Measurements from ENCODE around the gene SNAP29. TPM values are rescaled to one million over a fixed set of nuclear protein-coding genes. Genes with fewer than 3 reads are reported as not detected.

SNAP29 gene
- total and polyA plus RNA-seq, 9 of the 15 experiments (the other 6 are each of a cell fraction or from before 2014, with no cell fraction given), result 19.5 to 250 (median 75.9) TPM

- TF ChIP-seq, protein P1, sequence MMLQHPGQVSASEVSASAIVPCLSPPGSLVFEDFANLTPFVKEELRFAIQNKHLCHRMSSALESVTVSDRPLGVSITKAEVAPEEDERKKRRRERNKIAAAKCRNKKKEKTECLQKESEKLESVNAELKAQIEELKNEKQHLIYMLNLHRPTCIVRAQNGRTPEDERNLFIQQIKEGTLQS (IDR thresholded peaks at IDR 0.05), result no peak
- TF ChIP-seq, protein P1 (CRISPR knock-in tag; conservative IDR thresholded peaks at IDR 0.05), result peak; percentile 97
- TF ChIP-seq GTF2B (IDR thresholded peaks at IDR 0.05; ENCODE audit: extremely low read depth, insufficient read length) (no peak), RFX5 (IDR thresholded peaks at IDR 0.05; ENCODE audit: low read depth, low read length) (peak; percentile 61; the same call in 1 of the 2 replicates), ZNF12 (CRISPR knock-in tag; IDR thresholded peaks at IDR 0.05) (no peak), MXI1 (IDR thresholded peaks at IDR 0.05; ENCODE audit: low read depth, low read length) (peak; percentile 89), RCOR1 (IDR thresholded peaks at IDR 0.05; ENCODE audit: borderline replicate concordance in 1 of 2, low read depth in 2 of 2, low read length in 2 of 2) (peak; percentile 68 to 94; a peak in 3 of 4 replicates), CTCF (IDR thresholded peaks at IDR 0.05 in 2 of 3, conservative IDR thresholded peaks at IDR 0.05 in 1 of 3; ENCODE audit: insufficient read depth in 2 of 3, low read depth in 1 of 3, low read length in 3 of 3) (peak in 1 of 3 experiments; percentile 42; a peak in 2 of 6 replicates), ZNF3 (CRISPR knock-in tag; IDR thresholded peaks at IDR 0.05) (no peak), CBX2 (IDR thresholded peaks at IDR 0.05; ENCODE audit: insufficient read depth, low read length, poor library complexity, severe bottlenecking) (no peak), TFAP4 (CRISPR knock-in tag; IDR thresholded peaks at IDR 0.05; ENCODE audit: borderline replicate concordance) (no peak), KLF1 (tag; IDR thresholded peaks at IDR 0.05) (no peak), BHLHE40 (IDR thresholded peaks at IDR 0.05; ENCODE audit: low read length) (peak; percentile 100), HMGN3 (IDR thresholded peaks at IDR 0.05; ENCODE audit: borderline replicate concordance, extremely low read depth, insufficient read length, low read depth, low read length) (no peak), E2F1 (CRISPR knock-in tag; IDR thresholded peaks at IDR 0.05) (peak; percentile 99), ZC3H8 (IDR thresholded peaks at IDR 0.05) (no peak)
- TF ChIP-seq, protein P2, sequence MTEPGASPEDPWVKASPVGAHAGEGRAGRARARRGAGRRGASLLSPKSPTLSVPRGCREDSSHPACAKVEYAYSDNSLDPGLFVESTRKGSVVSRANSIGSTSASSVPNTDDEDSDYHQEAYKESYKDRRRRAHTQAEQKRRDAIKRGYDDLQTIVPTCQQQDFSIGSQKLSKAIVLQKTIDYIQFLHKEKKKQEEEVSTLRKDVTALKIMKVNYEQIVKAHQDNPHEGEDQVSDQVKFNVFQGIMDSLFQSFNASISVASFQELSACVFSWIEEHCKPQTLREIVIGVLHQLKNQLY (CRISPR knock-in tag; conservative IDR thresholded peaks at IDR 0.05), result peak in 1 of 2 experiments; percentile 92; a peak in 2 of 4 replicates
- TF ChIP-seq, protein P3, sequence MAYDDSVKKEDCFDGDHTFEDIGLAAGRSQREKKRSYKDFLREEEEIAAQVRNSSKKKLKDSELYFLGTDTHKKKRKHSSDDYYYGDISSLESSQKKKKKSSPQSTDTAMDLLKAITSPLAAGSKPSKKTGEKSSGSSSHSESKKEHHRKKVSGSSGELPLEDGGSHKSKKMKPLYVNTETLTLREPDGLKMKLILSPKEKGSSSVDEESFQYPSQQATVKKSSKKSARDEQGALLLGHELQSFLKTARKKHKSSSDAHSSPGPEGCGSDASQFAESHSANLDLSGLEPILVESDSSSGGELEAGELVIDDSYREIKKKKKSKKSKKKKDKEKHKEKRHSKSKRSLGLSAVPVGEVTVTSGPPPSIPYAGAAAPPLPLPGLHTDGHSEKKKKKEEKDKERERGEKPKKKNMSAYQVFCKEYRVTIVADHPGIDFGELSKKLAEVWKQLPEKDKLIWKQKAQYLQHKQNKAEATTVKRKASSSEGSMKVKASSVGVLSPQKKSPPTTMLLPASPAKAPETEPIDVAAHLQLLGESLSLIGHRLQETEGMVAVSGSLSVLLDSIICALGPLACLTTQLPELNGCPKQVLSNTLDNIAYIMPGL (CRISPR knock-in tag; IDR thresholded peaks at IDR 0.05), result peak; percentile 89
Measured at GRCh38 chr22:20858615-20859416, at the start of gene SNAP29, which contains the start of gene PI4KA (continued).
